GM18909 (cell line): ENCODE measurements around the gene C1orf56.
A peak's percentile ranks its signal among the peaks of the same experiment; 100 is the strongest.

Experiments used
- ATAC-seq: cut with Tn5 transposase; IDR thresholded peaks from one replicate; pipeline ENCODE4 v1.9.1; 2021; ENCODE audit warnings: mild to moderate bottlenecking; ENCODE audit not compliant: unreplicated experiment, poor library complexity

Gene C1orf56

DNA sequence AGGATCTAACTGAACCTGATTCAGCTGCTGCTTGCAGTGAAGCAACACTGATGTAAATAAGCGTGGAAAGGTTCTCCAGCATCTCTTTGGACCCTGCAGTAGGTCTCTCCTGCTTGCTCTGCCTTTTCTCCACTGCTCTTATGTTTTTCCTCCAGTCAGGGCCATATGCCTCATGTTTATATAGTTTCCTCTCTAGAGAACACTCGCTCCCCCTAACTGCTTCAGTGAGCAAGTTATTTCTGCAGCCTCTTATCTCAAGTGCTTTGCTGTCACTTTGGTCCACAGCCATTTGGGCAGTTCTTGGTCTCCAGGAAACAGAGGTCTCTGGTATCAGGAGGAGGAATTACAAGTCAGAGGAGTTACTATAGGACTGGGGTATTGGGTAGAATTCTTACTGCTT lies 34.0 kb upstream of the C1orf56 start:
- no peak for ATAC-seq

DNA sequence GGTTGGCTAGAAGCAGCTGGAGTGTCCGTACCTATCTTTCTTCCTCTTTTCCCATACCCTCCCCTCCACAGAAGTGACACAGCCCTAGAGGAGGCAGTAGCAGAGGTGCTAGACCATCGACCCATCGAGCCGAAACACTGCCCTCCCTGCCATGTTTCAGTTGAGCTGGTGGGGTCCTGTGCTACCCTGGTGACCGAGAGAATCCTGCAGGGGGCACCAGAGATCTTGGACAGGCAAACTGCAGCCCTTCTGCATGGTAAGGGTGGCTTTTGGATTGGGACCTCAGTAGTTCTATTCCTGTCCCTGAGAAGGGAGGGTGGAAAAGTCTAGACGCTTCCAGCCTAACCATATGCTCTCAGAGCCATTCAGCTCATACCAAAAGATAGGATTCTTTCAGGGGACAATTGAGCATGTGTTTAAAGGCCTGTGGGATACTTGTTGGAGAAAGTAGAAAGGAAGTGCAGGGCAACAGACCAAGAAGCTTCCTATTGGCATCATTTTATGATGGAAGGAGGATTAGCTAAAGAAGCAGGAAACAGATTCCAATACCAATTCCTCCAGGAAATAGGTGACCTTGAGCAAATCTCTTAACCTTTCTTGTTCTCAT lies 22.9 kb upstream of the C1orf56 start:
- no peak for ATAC-seq

DNA sequence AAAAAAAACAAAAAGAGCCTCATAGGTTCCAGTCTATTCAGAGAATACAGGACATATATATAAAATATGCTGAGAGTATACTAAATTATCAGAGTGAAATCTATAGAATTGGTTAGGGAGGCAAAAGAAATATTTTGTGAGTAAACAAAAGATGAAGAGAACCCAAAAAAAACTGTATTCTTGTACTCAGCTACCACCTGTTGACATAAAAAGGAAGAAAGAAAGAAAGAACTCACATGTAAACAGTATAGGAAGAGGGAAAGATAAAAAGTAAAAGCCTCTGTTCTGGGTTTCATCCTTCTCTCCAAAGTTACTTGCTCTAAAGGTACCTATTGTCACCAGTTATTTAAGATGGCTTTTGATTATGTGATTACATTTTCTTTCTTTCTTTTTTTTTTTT lies 21.1 kb upstream of the C1orf56 start:
- no peak for ATAC-seq

DNA sequence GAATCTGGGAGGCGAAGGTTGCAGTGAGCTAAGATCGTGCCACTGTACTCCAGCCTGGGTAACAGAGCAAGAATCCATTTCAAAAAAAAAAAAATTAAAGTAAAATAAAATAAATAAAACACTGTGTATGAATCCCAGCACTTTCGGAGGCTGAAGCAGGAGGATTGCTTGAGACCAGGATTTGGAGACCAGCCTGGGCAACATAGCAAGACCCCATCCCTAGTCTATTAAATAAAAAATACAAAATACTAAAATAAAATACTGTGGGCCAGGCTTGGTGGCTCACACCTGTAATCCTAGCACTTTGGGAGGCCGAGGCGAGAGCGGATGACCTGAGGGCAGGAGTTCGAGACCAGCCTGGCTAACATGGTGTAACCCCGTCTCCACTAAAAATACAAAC lies 15.4 kb upstream of the C1orf56 start:
- no peak for ATAC-seq

DNA sequence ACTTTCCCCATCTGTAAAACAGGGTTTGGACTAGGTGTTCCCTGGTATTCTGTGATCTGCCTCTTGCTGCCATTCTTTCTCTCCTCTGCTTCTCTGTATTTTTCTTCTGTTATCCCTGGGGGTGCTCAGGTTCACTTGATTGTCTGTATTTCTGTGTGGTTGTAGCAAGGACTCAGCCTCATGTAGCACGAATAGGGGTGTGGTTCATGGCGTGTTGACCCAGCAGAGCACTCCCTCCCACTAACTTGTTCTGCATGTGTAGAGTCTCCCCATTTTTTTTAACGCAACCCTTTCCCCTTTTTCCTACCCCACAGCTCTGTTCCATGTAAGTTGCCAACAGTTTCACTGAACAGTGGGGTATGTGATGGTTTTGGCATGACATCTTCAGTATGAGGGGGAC lies 12.4 kb upstream of the C1orf56 start:
- no peak for ATAC-seq

DNA sequence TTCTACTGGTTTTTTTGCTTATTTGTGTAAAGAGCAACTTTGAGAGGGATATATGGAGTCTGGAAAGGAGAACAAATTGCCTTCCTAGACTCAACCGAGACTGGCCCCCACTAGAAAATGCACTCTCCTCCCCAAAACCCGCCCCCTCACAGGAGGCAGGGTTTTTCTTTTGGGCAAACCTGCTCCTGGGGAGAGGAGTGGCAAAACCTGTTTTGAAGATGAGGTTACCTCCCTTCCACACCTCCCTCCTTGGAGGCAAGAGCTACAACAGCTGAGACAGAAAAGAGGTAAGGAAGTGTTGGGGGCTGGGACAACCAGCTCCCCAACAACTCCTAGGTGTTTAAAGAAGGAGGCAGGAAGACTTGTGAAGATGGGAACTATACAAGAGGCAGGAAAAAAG lies 11.2 kb upstream of the C1orf56 start, which contains the start of gene BNIPL:
Gene BNIPL, plus strand, starts transcription at position 231 of the 400 bp plus-strand sequence. Its CDS starts 140 bp downstream, at position 371.
- no peak for ATAC-seq

DNA sequence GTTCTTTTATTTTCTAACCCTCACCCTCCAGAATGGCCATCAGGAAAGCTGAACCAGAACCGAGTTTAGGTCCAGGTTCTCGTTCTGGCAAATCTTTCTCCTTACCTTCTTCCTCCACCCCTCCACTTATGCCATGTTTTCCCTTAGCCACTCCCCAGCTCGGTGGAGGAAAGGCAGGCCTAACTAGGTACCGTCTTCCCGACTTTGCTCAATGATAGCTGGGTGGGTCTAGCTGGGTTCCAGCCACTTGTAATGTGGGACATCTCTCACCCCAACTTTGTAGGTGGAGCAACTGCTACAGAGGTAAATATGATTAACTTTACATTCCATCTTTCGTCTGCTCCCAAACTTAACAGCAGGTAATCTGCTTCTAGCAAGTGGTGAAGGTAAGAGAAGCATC lies 10.5 kb upstream of the C1orf56 start:
- ATAC-seq, result no peak

DNA sequence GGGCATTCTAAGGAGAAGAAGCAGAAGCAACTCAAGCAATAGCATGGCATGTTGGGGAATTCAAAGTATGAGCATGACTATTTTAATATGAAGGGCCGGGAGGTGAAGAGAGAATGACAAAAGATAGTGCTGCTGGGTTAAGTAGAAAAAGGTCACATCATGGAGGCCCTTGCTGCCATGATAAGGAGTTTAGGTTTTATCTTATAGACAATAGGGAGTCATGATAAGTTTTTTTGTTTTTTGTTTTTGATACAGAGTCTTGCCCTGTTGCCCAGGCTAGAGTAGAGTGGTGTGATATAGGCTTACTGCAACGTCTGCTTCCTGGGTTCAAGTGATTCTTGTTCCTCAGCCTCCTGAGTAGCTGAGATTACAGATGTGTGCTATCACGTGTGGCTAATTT lies 8.0 kb upstream of the C1orf56 start:
- no peak for ATAC-seq

DNA sequence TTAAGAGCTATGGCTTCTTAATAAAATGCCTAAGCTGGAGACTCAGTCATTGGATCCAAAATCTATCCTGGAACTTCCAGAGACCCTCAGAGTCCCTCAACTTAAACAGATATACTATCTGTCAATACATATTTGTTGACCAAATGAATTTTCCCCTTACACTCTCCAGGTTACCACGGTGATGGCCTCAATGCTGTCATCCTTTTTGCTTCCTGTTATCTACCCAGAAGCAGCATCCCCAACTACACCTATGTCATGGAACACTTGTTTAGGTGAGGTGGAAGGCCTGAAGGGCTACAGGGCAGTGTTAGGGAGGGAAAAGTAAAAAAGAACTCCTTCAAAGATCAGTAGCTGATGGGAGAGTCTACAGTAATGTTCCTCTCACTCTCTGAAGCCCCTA lies 4.4 kb upstream of the C1orf56 start:
- no peak for ATAC-seq

DNA sequence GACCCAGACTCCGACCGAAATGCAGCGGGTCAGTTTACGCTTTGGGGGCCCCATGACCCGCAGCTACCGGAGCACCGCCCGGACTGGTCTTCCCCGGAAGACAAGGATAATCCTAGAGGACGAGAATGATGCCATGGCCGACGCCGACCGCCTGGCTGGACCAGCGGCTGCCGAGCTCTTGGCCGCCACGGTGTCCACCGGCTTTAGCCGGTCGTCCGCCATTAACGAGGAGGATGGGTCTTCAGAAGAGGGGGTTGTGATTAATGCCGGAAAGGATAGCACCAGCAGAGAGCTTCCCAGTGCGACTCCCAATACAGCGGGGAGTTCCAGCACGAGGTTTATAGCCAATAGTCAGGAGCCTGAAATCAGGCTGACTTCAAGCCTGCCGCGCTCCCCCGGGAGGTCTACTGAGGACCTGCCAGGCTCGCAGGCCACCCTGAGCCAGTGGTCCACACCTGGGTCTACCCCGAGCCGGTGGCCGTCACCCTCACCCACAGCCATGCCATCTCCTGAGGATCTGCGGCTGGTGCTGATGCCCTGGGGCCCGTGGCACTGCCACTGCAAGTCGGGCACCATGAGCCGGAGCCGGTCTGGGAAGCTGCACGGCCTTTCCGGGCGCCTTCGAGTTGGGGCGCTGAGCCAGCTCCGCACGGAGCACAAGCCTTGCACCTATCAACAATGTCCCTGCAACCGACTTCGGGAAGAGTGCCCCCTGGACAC lies 534 bp downstream of the C1orf56 start:
- ATAC-seq, result peak; percentile 59

DNA sequence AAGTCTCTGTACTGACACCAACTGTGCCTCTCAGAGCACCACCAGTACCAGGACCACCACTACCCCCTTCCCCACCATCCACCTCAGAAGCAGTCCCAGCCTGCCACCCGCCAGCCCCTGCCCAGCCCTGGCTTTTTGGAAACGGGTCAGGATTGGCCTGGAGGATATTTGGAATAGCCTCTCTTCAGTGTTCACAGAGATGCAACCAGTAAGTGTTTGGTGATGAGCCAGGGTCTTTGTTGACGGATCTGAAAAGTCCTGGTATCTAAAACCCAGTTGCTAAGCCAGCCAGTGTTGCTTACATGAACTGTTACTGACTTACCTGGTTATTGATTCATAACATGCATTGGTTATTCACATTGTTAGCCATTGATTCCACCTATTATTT lies 1.1 kb downstream of the C1orf56 start:
- ATAC-seq, result no peak

DNA sequence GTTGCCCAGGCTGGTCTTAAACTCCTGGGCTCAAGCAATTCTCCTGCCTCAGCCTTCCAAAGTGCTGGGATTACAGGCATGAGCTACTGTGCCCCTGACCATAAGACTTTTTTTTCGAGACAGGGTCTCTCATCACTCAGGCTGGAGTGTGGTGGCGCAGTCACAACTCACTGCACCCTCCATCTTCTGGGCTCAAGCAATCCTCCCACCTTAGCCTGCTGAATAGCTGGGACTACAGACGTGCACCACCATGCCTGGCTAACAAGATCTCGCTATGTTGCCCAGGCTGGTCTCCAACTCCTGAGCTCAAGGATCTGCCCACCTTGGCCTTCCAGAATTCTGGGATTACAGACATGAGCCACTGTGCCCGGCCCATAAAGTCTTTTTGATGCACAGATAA lies 1.9 kb downstream of the C1orf56 start:
- no peak for ATAC-seq

DNA sequence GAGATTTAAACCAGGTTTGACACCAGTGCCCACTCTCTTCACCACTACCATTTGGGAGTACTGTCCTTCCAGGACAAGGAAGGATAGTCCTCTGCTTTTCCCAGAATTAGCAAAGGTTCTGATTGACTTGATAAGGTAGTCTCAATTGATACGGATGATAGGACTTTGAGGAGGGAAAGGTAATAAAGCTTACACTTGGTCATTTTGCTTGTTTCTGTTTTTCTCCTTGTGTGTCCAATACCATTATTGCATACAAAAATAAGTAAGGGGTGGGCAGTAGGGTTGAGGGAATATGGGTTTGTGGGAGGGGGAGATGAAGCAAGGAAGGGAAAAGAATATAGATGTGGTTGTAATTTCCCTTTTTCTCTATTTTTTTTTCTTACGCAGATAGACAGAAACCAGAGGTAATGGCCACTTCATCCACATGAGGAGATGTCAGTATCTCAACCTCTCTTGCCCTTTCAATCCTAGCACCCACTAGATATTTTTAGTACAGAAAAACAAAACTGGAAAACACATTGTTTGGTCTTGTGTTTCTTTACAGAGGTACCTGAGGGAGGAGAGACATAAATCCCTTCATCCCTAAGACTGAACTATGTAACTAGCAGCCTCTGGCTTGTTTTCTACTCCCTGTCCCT lies 2.6 kb downstream of the C1orf56 start:
- no peak for ATAC-seq

DNA sequence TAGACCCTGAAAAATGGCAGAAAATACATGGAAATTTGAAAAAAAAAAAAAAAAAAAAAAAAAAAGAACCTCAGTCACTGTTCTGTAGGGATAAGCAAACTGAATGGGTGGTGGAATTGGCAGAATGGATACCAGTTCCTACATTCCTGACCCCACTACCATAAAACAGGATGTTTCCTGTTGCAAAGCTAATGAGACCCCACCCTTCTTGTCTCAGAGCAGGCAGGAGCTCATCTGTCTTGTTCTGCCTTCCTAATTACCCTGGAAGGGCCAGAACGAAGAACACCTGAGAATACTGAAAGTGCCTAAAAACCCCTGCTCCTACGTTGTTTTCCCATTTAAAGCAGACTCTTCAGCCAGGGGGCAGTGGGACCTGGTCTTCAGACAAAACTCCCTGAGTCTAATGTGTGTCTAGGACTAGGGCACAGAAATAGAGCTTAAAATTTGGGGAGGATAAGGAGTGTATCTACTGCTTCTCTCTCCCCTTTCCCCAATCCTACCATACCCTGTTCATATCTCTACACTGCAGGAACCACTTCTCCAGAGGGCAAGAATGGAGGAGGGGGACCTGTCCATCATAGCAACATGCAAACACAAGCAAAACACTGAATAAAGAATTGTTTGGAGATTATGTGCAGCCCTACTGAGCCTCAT lies 3.9 kb downstream of the C1orf56 start:
- ATAC-seq, result no peak

DNA sequence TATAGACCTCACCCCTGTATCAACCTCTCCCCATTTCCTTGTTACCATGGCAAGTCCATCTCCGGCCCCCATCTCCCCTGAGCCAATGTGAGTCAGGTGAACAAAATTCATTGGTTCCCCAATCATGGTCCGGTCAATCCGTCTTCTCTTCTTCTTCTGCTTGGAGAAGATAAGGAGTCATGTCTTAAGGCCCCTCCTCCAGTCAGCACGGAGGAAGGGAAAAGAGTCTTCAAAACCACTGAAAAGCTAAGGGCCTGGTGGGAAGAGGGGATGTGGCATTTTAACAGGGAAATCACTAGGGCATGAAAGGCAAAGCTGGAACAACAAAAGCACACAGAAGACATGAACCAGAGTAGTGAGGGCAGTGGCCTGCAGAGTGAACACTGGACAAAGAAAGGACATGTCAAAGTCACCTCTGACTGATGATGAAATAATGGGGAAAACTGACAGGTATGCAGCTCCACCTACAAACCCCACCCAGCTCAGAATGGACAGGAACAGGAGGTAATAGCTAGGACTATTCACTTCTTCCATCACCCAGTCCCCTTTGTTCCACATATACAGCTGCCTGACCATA lies 7.5 kb downstream of the C1orf56 start:
- ATAC-seq, result no peak

DNA sequence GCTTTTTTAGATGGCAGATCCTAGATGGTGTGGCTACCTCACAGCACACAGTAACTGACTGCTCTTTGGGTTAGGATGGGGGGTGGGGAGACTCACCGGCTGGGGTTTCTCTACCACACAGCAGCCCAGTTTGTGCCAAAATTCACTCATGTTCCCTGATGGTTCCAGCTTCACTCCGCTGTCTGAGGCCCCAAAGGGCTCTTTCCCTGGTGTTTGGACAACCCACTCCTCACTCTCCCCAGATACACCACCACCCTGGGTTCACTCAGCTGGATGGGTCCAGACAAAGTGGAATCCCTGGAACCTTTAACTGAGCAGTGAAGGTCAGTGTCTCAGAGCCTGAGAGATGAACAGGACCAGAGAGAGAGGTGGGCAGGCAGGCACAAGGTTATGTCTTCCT lies 8.0 kb downstream of the C1orf56 start:
- no peak for ATAC-seq

DNA sequence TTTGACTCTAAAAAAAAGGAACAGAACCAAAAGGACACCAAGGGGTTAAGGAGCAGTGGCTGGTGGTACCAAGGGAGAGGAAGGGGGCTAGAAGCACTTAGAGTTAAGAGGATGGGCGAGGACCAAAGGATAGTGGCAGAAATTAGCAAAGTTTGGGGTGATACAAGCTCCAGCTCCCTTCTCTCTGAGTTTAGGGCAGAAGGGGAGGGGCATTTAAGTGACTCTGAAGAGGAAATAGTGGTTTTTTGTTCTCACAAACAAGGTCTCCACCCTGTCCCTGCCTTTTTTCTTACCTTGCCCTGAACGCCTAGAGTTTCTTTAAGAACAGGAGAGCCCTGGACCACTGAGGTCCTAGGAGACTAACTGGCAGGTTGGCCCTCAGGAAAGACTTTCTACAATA lies 8.6 kb downstream of the C1orf56 start:
- no peak for ATAC-seq

DNA sequence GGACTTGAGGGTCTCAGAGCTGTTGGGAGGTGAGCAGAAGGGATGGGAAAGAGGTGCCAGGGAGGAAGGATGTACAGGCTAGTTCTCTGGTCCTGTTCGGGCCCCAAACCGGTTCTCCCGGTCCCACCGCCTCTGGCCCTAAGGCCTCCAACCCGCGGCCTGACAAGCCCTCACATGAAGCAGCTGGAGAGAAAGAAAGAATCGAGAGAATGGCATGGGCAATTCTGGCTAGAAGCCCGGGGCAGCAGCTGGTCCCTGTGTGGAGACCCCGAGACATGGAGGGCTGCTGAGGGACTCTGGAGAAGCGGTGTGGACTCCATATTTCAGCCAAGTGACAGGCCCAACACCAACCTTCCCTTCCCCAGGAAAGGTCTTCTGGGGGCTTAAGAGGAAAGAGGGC lies 11.1 kb downstream of the C1orf56 start:
- no peak for ATAC-seq

DNA sequence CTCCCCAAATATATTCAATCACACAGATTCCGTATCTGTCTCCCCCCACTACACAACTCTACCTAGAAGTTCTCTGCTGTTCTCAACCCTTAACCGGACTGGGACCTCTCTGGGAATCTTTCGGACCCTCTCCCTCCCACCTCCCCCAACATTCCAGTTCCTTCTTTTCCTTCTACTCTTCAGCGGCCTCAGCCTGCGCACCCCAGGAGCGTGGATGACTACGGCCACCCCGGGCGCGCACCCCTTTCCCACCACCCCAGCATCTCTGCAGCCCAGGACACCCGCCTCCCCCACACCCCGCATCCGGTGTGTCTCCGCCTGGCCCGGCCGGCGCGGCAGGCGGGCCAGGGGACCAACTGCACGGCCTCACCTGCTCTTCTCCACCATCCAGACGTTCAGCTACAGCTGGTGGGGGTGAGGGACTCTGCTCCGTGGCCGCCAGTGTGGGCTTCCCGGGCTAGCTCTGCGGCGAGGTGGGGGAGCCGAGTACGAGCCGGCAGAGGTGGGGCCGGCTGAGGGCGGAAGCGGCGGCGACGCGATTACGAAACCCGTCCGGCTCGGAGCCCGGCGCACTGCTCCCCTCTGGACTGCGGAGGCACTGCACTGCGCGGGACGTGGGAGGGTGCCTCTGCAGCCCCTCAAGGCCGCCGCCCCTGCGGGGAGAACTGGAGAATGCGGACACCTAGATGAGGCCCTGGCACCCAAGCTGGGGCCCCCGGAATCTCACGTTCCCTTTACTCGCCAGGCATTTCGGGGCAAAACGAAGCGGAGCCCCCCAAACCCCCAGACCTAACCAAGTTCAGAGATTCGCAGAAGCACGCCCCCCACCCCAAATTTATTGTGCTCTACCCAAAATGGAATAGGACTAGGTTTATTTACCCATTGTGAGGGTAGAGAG lies 11.8 kb downstream of the C1orf56 start, which contains the start of gene CDC42SE1:
Gene CDC42SE1, minus strand, starts transcription at position 514 of the 898 bp plus-strand sequence. CDS start 3,892 bp downstream, outside the sequence.
- peak; percentile 84 for ATAC-seq
